Esophagus muscularis mucosa (tissue), 4 donors: ENCODE data around the gene OR10G7. TPM values are rescaled to one million over a fixed set of nuclear protein-coding genes. Genes with fewer than 3 reads are reported as not detected.

Source experiments
- DNase-seq: peaks from one replicate; pipeline ENCODE4 v3.0.0-alpha.2; 2017; ENCODE audit errors: extremely low spot score
- H3K27ac ChIP-seq, 4 donors: fragments of 200-600 bp; sonication (generic); replicated peaks in 1 of 4; 1 replicate in 3 of 4; 2 replicates in 1 of 4; pipeline ENCODE4 v1.5.1; 2016 to 2019; ENCODE audit warnings: mild to moderate bottlenecking in 1 of 4
- H3K27me3 ChIP-seq, 4 donors: fragments of 200-600 bp; sonication (generic); one replicate each; pipeline versions ENCODE4 v1.5.1 to v1.6.0; 2016 to 2019
- H3K36me3 ChIP-seq, 4 donors: fragments of 200-600 bp; sonication (generic); one replicate each; pipeline ENCODE4 v1.5.1; 2016 to 2019
- H3K4me1 ChIP-seq, 4 donors: fragments of 200-600 bp; sonication (generic); one replicate each; pipeline ENCODE4 v1.5.1; 2016 to 2019
- H3K4me3 ChIP-seq, 4 donors: fragments of 200-600 bp; sonication (generic); 1 replicate in 2 of 4; 2 replicates in 2 of 4; pipeline ENCODE4 v1.5.1; 2016 to 2019; ENCODE audit warnings: mild to moderate bottlenecking in 4 of 4, moderate library complexity in 1 of 4
- H3K9me3 ChIP-seq, 4 donors: fragments of 200-600 bp; sonication (generic); 1 replicate in 3 of 4; 2 replicates in 1 of 4; pipeline ENCODE4 v1.5.1; 2016 to 2019
- EP300 ChIP-seq: sonication (generic); formaldehyde crosslinking; IDR thresholded peaks from one replicate; pipeline ENCODE4 v1.6.1; 2017; ENCODE audit warnings: antibody characterized with exemption
- POLR2A ChIP-seq: fragments of 450-650 bp; IDR thresholded peaks from one replicate; pipeline ENCODE4 v1.6.1; 2017; ENCODE audit warnings: antibody characterized with exemption, moderate library complexity, mild to moderate bottlenecking, low read depth
- POLR2AphosphoS5 ChIP-seq, 2 donors: sonication (generic); formaldehyde crosslinking; IDR thresholded peaks; one replicate each; pipeline ENCODE4 v1.6.1; 2017; ENCODE audit warnings: antibody characterized with exemption in 2 of 2
- WGBS: methylation state at CpG from one replicate; pipeline ENCODE4 v1.1.5; 2018; 5-methylcytosine and 5-hydroxymethylcytosine counted together
- intact Hi-C: fragments of 100-400 bp; cut with DNase I; formaldehyde crosslinking; loops from one replicate; pipeline ENCODE4 v1.15.1; 2023
- total RNA-seq, 4 donors: library from RNA; depleted of rRNA; stranded (reverse); fragments of >200 nt; gene quantifications; one replicate each; pipeline versions ENCODE4 v1.1.0 to v1.2.1, GENCODE V29; 2016
- TF ChIP-seq, protein P1 (sequence below), 3 experiments: fragments of 200-600 bp in 2 of 3; fragments of 450-650 bp in 1 of 3; sonication (generic) in 2 of 3; IDR thresholded peaks; one replicate each; pipeline ENCODE4 v1.5.1; 2017 to 2019; ENCODE audit warnings: antibody characterized with exemption in 3 of 3, mild to moderate bottlenecking in 2 of 3, moderate library complexity in 1 of 3

The OR10G7 gene
- total RNA-seq, 4 donors from 2014 or later, result not detected

DNA sequence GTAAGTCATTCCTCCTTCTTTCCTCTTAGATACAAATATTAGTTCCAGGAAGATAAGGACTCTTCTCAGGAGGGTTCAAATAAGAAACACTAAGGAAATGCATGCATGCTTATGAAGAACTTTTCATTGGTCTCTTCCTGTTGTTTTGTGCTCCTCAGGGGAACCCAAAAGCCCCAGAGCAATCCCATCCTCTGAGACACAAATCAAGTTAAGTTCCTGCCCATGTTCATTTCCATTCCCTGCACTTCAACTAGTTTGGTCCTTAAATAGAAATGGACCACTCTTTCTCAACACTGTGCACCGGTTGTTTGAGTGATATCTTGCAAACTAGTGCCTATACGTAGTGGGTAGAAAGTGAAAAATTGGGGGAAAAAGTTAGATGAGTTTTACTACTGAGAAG is 28.4 kb downstream of the OR10G7 start, which contains the start of gene OR10G4:
Gene OR10G4, plus strand, starts transcription at position 301 of the 400 bp plus-strand sequence. CDS start 2,578 bp downstream, outside the sequence.
- intact Hi-C loops, result no loop called here
- H3K27me3 ChIP-seq, result no peaks in the 10 kb centered on the region
- no peak within 1 kb of the TSS for H3K4me3 ChIP-seq
- no peak within 1 kb of the TSS for H3K27ac ChIP-seq
- no peak for DNase-seq
- TF ChIP-seq POLR2AphosphoS5 (IDR thresholded peaks at IDR 0.05) (no peak), EP300 (no peak), POLR2A (no peak)
- TF ChIP-seq, protein P1, sequence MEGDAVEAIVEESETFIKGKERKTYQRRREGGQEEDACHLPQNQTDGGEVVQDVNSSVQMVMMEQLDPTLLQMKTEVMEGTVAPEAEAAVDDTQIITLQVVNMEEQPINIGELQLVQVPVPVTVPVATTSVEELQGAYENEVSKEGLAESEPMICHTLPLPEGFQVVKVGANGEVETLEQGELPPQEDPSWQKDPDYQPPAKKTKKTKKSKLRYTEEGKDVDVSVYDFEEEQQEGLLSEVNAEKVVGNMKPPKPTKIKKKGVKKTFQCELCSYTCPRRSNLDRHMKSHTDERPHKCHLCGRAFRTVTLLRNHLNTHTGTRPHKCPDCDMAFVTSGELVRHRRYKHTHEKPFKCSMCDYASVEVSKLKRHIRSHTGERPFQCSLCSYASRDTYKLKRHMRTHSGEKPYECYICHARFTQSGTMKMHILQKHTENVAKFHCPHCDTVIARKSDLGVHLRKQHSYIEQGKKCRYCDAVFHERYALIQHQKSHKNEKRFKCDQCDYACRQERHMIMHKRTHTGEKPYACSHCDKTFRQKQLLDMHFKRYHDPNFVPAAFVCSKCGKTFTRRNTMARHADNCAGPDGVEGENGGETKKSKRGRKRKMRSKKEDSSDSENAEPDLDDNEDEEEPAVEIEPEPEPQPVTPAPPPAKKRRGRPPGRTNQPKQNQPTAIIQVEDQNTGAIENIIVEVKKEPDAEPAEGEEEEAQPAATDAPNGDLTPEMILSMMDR (IDR thresholded peaks at IDR 0.05), result no peak
- H3K9me3 ChIP-seq, result no peaks in the 10 kb centered on the region
- WGBS, result 77% methylated on average over 2 of the region's 2 CpGs
- no peaks in the 10 kb centered on the region for H3K4me1 ChIP-seq
- H3K36me3 ChIP-seq, result no peaks in the 10 kb centered on the region

DNA sequence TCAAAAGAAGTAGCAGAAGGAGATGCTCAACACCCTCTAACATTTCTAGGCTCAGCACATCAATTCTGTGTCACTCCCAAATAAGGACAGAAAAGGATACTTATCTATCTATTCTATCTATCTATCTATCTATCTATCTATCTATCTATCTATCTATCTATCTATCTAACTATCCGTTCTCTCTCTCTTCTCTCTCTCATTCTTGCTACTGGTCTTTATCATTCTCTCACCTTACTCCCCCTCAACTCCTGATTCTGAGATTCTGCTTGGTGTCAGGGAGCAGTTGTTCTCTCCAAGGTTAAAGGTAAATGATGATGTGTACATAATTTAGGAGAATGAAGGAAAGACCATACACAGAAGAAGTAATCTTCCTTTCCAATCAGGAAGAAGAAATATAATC is 46.0 kb downstream of the OR10G7 start, which contains the start of gene OR10G6:
Gene OR10G6, minus strand, starts transcription at position 43 of the 400 bp plus-strand sequence. Its CDS starts 0 bp downstream, at position 43.
- Histone ChIP-seq H3K4me3 (no peak within 1 kb of the TSS), H3K27me3 (no peaks in the 10 kb centered on the region), H3K27ac (no peak within 1 kb of the TSS), H3K4me1 (no peaks in the 10 kb centered on the region), H3K36me3 (no peaks in the 10 kb centered on the region), H3K9me3 (no peaks in the 10 kb centered on the region)
- no peak for TF ChIP-seq POLR2AphosphoS5 (IDR thresholded peaks at IDR 0.05)
- no peak for TF ChIP-seq EP300
- TF ChIP-seq, protein P1 (IDR thresholded peaks at IDR 0.05), result no peak
- no peak for TF ChIP-seq POLR2A
- WGBS, result 66% methylated on average over 1 of the region's 1 CpG
- no peak for DNase-seq
- intact Hi-C loops, result no loop called here

Other genes with a start within 250 kb of the OR10G7 start
- gene OR6M1, start 235.0 kb downstream of the OR10G7 start, total RNA-seq, result not detected
- not detected for gene TMEM225, start 155.7 kb downstream of the OR10G7 start, total RNA-seq
- gene OR8D4, start 139.2 kb downstream of the OR10G7 start, total RNA-seq, result not detected
- gene OR4D5, start 101.7 kb downstream of the OR10G7 start, total RNA-seq, result not detected
- gene OR6T1, start 97.5 kb downstream of the OR10G7 start, total RNA-seq, result not detected
- not detected for gene OR10S1, start 63.5 kb downstream of the OR10G7 start, total RNA-seq
- not detected for gene OR10G6, start 46.2 kb downstream of the OR10G7 start, total RNA-seq
- gene OR10G4, start 28.3 kb downstream of the OR10G7 start, total RNA-seq, result not detected
- not detected for gene OR10G9, start 18.3 kb downstream of the OR10G7 start, total RNA-seq
- gene OR10G8, start 14.5 kb downstream of the OR10G7 start, total RNA-seq, result not detected
- gene VWA5A, start 74.1 kb upstream of the OR10G7 start, total RNA-seq, result 10 to 100 TPM; 13.3 to 22.2 (median 15.0) TPM
- gene OR10D3, start 142.0 kb upstream of the OR10G7 start, total RNA-seq, result not detected
- not detected for gene OR8G1, start 199.8 kb upstream of the OR10G7 start, total RNA-seq
- under 1 TPM in 1 of 4 donors, not detected in 3; 0.83 TPM for gene OR8G5, start 215.1 kb upstream of the OR10G7 start, total RNA-seq